A549 (cell line): ENCODE measurements around the gene OTUD6A. TPM values are rescaled to one million over a fixed set of nuclear protein-coding genes. Genes with fewer than 3 reads are reported as not detected.
"Not testable (repeated sequence)": the region's sequence is repeated elsewhere in the genome, so short reads cannot be mapped to it uniquely, and the experiment has no call there.

Source experiments
- ATAC-seq, 2 experiments: fragments of 200-7000 bp in 1 of 2; fragments of >200 bp in 1 of 2; cut with Nextera tagmentation in 1 of 2; cut with Tn5 transposase in 1 of 2; 3 replicates each; pipeline versions ENCODE4 v1.8.0 to v1.9.1; 2018 to 2020; ENCODE audit warnings: mild to moderate bottlenecking in 1 of 2, moderate library complexity in 1 of 2
- CTCF ChIA-PET: fragments of 300-600 bp; sonication (Branson Sonifier 250); formaldehyde crosslinking; extraction: SDS; loops from one replicate; lab custom pipeline; 2021; ENCODE audit warnings: antibody characterized with exemption, inconsistent platforms; lab: Yijun Ruan, JAX
- POLR2A ChIA-PET: fragments of 350-600 bp; formaldehyde crosslinking; extraction: SDS; loops from one replicate; lab custom pipeline; 2021; ENCODE audit warnings: antibody characterized with exemption, inconsistent platforms; lab: Yijun Ruan, JAX
- DNase-seq, 2 experiments: peaks; one replicate each; pipeline versions ENCODE4 v3.0.0 to v3.0.0-alpha.2; 2011 to 2016; ENCODE audit warnings: low read depth in 1 of 2, low spot score in 1 of 2
- FAIRE-seq: peaks from 2 replicates; lab custom pipeline; 2011; peaks lifted over from hg19 to GRCh38; lab: Jason Lieb, UNC
- H3K27ac ChIP-seq, 2 experiments: fragments of >200 bp; sonication (Bioruptor Twin); formaldehyde crosslinking; 3 replicates each; pipeline ENCODE4 v1.5.1; 2016 to 2017
- H3K4me1 ChIP-seq: fragments of >200 bp; sonication (Bioruptor Twin); formaldehyde crosslinking; 3 replicates; pipeline ENCODE4 v1.6.1; 2016
- H3K4me2 ChIP-seq: fragments of >200 bp; sonication (Bioruptor Twin); formaldehyde crosslinking; 3 replicates; pipeline ENCODE4 v1.6.1; 2016
- H3K4me3 ChIP-seq: fragments of >200 bp; sonication (Bioruptor Twin); formaldehyde crosslinking; 3 replicates; pipeline ENCODE4 v1.5.1; 2016
- H3K9me3 ChIP-seq: fragments of >200 bp; sonication (Bioruptor Twin); formaldehyde crosslinking; 3 replicates; pipeline ENCODE4 v1.6.1; 2016
- CHD2 ChIP-seq: fragments of 150-350 bp; IDR thresholded peaks from 2 replicates; pipeline ENCODE4 v1.6.1; 2014; ENCODE audit warnings: low read length; ENCODE audit not compliant: partially characterized antibody
- CTCF ChIP-seq: fragments of >200 bp; sonication (Bioruptor Twin); formaldehyde crosslinking; IDR thresholded peaks from 3 replicates; pipeline ENCODE4 v1.5.1; 2016
- EHF ChIP-seq: fragments of 250-450 bp; sonication (Bioruptor Pico); IDR thresholded peaks from 2 replicates; pipeline ENCODE4 v1.5.0; 2020; ENCODE audit warnings: mild to moderate bottlenecking
- EP300 ChIP-seq, 2 experiments: fragments of >200 bp; sonication (Bioruptor Twin); formaldehyde crosslinking; IDR thresholded peaks; 2 replicates in 1 of 2; 3 replicates in 1 of 2; pipeline ENCODE4 v1.6.1; 2016 to 2017
- ESRRA ChIP-seq: fragments of 150-350 bp; IDR thresholded peaks from 2 replicates; pipeline ENCODE4 v1.6.1; 2014; ENCODE audit warnings: mild to moderate bottlenecking, low read length, borderline replicate concordance
- FOSL2 ChIP-seq, 2 experiments: fragments of 450-650 bp in 1 of 2; fragments of >200 bp in 1 of 2; sonication (Bioruptor Twin) in 1 of 2; formaldehyde crosslinking; IDR thresholded peaks; 2 replicates each; pipeline versions ENCODE4 v1.5.0 to v1.6.1; 2016 to 2020; ENCODE audit warnings: mild to moderate bottlenecking in 1 of 2, moderate library complexity in 1 of 2
- HEYL ChIP-seq: fragments of 250-450 bp; sonication (Bioruptor Pico); IDR thresholded peaks from 2 replicates; pipeline ENCODE4 v1.8.0; 2021; ENCODE audit warnings: mild to moderate bottlenecking, moderate library complexity
- JUNB ChIP-seq: fragments of >200 bp; sonication (Bioruptor Twin); formaldehyde crosslinking; IDR thresholded peaks from 2 replicates; pipeline ENCODE4 v1.6.1; 2016
- KDM1A ChIP-seq: fragments of 200-600 bp; sonication (generic); IDR thresholded peaks from 2 replicates; pipeline ENCODE4 v1.6.1; 2016; ENCODE audit warnings: low read depth, mild to moderate bottlenecking
- NFE2L2 ChIP-seq: fragments of 150-350 bp; conservative IDR thresholded peaks from 2 replicates; pipeline ENCODE4 v1.6.1; 2014; ENCODE audit warnings: low read length
- RAD21 ChIP-seq, 2 experiments: fragments of >200 bp in 1 of 2; sonication (Bioruptor Twin) in 1 of 2; formaldehyde crosslinking in 1 of 2; IDR thresholded peaks in 1 of 2; conservative IDR thresholded peaks in 1 of 2; 2 replicates in 1 of 2; 3 replicates in 1 of 2; pipeline ENCODE4 v1.6.1; 2012 to 2018; ENCODE audit warnings: inconsistent platforms in 1 of 2
- RCOR1 ChIP-seq: fragments of 150-350 bp; IDR thresholded peaks from 2 replicates; pipeline ENCODE4 v1.6.1; 2014; ENCODE audit warnings: antibody characterized with exemption, low read length, low read depth
- WGBS: methylation state at CpG from one replicate; pipeline ENCODE4 v1.1.6; 2017; ENCODE audit errors: missing lambda C conversion rate; 5-methylcytosine and 5-hydroxymethylcytosine counted together
- polyA plus RNA-seq, 4 experiments: library from polyadenylated mRNA; depleted of rRNA in 3 of 4; stranded (reverse); fragments of >200 nt; fragmentation: RNase III in 1 of 4; extraction: RNeasy Plus Mini Kit Qiagen cat#74134 plus additional on column Dnase treatment in 1 of 4; gene quantifications; 2 replicates in 3 of 4; 3 replicates in 1 of 4; pipeline ENCODE4 v1.2.3, GENCODE V29; 2011 to 2017
- small RNA-seq, 6 experiments: library from RNA; depleted of rRNA; stranded (forward); fragments of <200 nt; gene quantifications; one replicate each; pipeline ENCODE3, GENCODE V24; 2012

The OTUD6A gene
- polyA plus RNA-seq, 2 of the 4 experiments (the other 2 are of a cell fraction) = not detected

DNA sequence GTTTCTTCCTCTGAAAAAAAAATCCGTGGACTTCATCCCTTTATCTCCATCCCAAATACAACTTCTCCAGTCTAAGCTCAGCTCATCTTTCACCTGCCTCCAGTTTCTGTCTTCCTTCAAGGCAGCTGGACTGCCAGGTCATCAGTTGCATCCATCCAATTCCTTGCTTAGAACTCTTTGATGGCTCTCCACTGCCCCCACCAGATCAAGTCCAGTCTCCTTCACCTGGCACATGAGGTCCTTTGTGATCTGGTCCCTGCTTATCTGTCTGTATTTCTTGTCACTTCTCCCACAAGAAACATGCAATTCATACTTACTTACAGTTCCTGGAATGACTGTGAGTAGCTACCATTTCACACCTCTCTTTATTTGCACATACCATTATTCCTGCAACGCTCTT, 33.8 kb downstream of the OTUD6A start:
- DNase-seq (peak in 1 of 2 experiments; percentile 37), ATAC-seq (peak; percentile 43 to 70; a peak in 2 of 6 replicates)
- Histone ChIP-seq H3K4me3 (no peak overlapping the region), H3K4me1 (no peaks in the 10 kb centered on the region)
- TF ChIP-seq RAD21 (conservative IDR thresholded peaks at IDR 0.05 in 1 of 2, IDR thresholded peaks at IDR 0.05 in 1 of 2) (peak; percentile 27 to 52; a peak in 4 of 5 replicates), CTCF (peak; percentile 16; the same call in 1 of the 3 replicates), ESRRA (no peak)
- TF ChIP-seq, all 56 proteins: peak for 2
- ChIA-PET CTCF (interaction anchor here (0.7 to 4.8 kb wide), 15 partner anchors 9 to 672 kb away, joined by 3 to 55 read pairs (median 8); partner anchors contain the start of gene IGBP1), POLR2A (no interaction called here)
- H3K27ac ChIP-seq = no peak overlapping the region
- H3K4me2 ChIP-seq = no peak overlapping the region
- FAIRE-seq = no peak
- WGBS = 20% methylated on average over 2 of the region's 2 CpGs
- no peaks in the 10 kb centered on the region for H3K9me3 ChIP-seq

DNA sequence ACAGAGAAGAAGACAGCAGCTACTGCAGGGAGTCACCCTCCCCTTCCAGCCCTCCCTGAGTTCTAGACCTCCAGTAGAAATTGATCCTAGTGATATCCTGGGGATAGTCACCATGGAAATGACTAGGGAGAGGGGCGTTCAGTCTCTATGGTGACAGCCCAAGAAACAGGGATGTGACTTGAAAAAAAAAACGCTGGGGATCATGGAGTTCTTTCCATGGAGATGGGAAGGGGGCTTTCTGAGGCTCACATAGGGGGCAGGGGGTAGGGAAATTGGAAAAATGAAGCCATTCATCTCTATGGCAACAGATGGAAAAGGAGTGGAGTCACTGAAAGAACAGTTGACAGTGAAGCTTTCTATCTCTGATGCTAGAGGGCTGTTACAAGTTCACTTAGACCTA, 43.0 kb downstream of the OTUD6A start:
- H3K4me3 ChIP-seq = no peak overlapping the region
- ChIA-PET CTCF (interaction anchor here (0.6 to 1.2 kb wide), 4 partner anchors 9 to 611 kb away, joined by 3 to 4 read pairs (median 3); partner anchors contain the start of gene IGBP1), POLR2A (interaction anchor here (0.8 kb wide), 1 partner anchor 28 kb away, joined by 3 read pairs; the partner anchor contains the start of gene IGBP1)
- DNase-seq = no peak
- H3K4me1 ChIP-seq = no peaks in the 10 kb centered on the region
- no peak overlapping the region for H3K27ac ChIP-seq
- FAIRE-seq = no peak
- no peak for ATAC-seq
- H3K4me2 ChIP-seq = no peak overlapping the region
- TF ChIP-seq EP300 (IDR thresholded peaks at IDR 0.05) = no peak
- no peak for TF ChIP-seq RCOR1
- no peak for TF ChIP-seq JUNB
- no peak for TF ChIP-seq EHF (CRISPR knock-in tag)
- TF ChIP-seq NFE2L2 = no peak
- no peak for TF ChIP-seq HEYL (CRISPR knock-in tag)
- no peak for TF ChIP-seq KDM1A
- TF ChIP-seq FOSL2 (IDR thresholded peaks at IDR 0.05) = no peak
- TF ChIP-seq FOSL2 (CRISPR knock-in tag; IDR thresholded peaks at IDR 0.05) = no peak
- TF ChIP-seq CHD2 = no peak
- WGBS = 0% methylated on average over 2 of the region's 2 CpGs
- no peaks in the 10 kb centered on the region for H3K9me3 ChIP-seq

DNA sequence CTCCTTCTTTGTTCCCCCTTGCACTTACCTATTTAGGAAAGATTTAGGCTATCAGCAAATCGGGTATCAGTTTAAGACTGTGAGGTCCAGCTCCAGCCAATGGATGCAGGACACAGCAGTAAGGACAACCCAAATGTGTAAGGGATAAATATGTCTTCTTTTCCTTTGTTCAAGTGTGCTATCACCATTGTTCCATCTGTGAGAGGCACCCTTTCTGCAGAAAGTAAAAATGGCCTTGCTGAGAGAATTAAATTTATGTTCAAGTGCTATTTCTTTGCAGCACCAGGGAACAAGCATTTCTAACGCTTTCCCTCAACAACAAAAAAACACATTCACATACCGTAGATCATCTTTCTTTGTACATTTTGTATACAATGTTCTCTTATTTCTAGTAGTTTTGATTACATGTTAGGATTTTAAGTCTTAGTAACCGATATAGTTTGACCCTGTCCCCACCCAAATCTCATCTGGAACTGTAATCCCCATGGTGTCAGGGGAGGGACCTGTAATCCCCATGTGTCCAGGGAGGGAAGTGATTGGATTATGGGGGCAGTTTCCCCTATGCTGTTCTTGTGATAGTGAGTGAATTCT, 49.3 kb downstream of the OTUD6A start:
- H3K4me2 ChIP-seq, DNase-seq, CTCF ChIA-PET, H3K4me1 ChIP-seq, POLR2A ChIA-PET, H3K27ac ChIP-seq, FAIRE-seq, ATAC-seq, H3K4me3 ChIP-seq: not testable (repeated sequence)
- peaks cover 12% of the 10 kb centered on the region; the same call in 1 of the 3 replicates for H3K9me3 ChIP-seq
- WGBS = 54% methylated on average over 4 of the region's 4 CpGs

Small RNAs within 50 kb of the gene (small RNA-seq; reads per million reads assigned to genes)
- gene MIR676 = 0 to 1.7 (median 0.39) reads per million in 6 experiments

Other genes with a start within 250 kb of the OTUD6A start
- not detected in 2 replicates for gene AWAT2, start 12.5 kb upstream of the OTUD6A start, polyA plus RNA-seq (2011; rRNA removed)
- not detected in 3 replicates for gene AWAT2, start 12.5 kb upstream of the OTUD6A start, polyA plus RNA-seq (2017; fragmentation: RNase III; extraction: RNeasy Plus Mini Kit Qiagen cat#74134 plus additional on column Dnase treatment)
- gene IGBP1, start 71.0 kb downstream of the OTUD6A start, polyA plus RNA-seq (2011; rRNA removed) = 103 and 106 TPM in 2 replicates
- 50.2 to 56.4 TPM (median 54.0 TPM) in 3 replicates for gene IGBP1, start 71.0 kb downstream of the OTUD6A start, polyA plus RNA-seq (2017; fragmentation: RNase III; extraction: RNeasy Plus Mini Kit Qiagen cat#74134 plus additional on column Dnase treatment)
- gene DGAT2L6, start 115.0 kb downstream of the OTUD6A start, polyA plus RNA-seq (2011; rRNA removed) = not detected in 2 replicates
- not detected in 3 replicates for gene DGAT2L6, start 115.0 kb downstream of the OTUD6A start, polyA plus RNA-seq (2017; fragmentation: RNase III; extraction: RNeasy Plus Mini Kit Qiagen cat#74134 plus additional on column Dnase treatment)
- not detected in 2 replicates for gene AWAT1, start 172.2 kb downstream of the OTUD6A start, polyA plus RNA-seq (2011; rRNA removed)
- gene AWAT1, start 172.2 kb downstream of the OTUD6A start, polyA plus RNA-seq (2017; fragmentation: RNase III; extraction: RNeasy Plus Mini Kit Qiagen cat#74134 plus additional on column Dnase treatment) = not detected in 3 replicates
- 0.06 and 0.19 TPM in 2 replicates for gene P2RY4, start 197.7 kb downstream of the OTUD6A start, polyA plus RNA-seq (2011; rRNA removed)
- not detected in 3 replicates for gene P2RY4, start 197.7 kb downstream of the OTUD6A start, polyA plus RNA-seq (2017; fragmentation: RNase III; extraction: RNeasy Plus Mini Kit Qiagen cat#74134 plus additional on column Dnase treatment)
- not detected in 2 replicates for gene ARR3, start 205.9 kb downstream of the OTUD6A start, polyA plus RNA-seq (2011; rRNA removed)
- gene ARR3, start 205.9 kb downstream of the OTUD6A start, polyA plus RNA-seq (2017; fragmentation: RNase III; extraction: RNeasy Plus Mini Kit Qiagen cat#74134 plus additional on column Dnase treatment) = not detected in 3 replicates
- not detected in 2 replicates for gene RAB41, start 219.7 kb downstream of the OTUD6A start, polyA plus RNA-seq (2011; rRNA removed)
- not detected in 3 replicates for gene RAB41, start 219.7 kb downstream of the OTUD6A start, polyA plus RNA-seq (2017; fragmentation: RNase III; extraction: RNeasy Plus Mini Kit Qiagen cat#74134 plus additional on column Dnase treatment)
- gene PDZD11, start 227.5 kb downstream of the OTUD6A start, polyA plus RNA-seq (2011; rRNA removed) = 133 and 159 TPM in 2 replicates
- gene PDZD11, start 227.5 kb downstream of the OTUD6A start, polyA plus RNA-seq (2017; fragmentation: RNase III; extraction: RNeasy Plus Mini Kit Qiagen cat#74134 plus additional on column Dnase treatment) = 78.5 to 86.5 TPM (median 83.4 TPM) in 3 replicates
- 34.5 and 46.6 TPM in 2 replicates for gene KIF4A, start 227.6 kb downstream of the OTUD6A start, polyA plus RNA-seq (2011; rRNA removed)
- gene KIF4A, start 227.6 kb downstream of the OTUD6A start, polyA plus RNA-seq (2017; fragmentation: RNase III; extraction: RNeasy Plus Mini Kit Qiagen cat#74134 plus additional on column Dnase treatment) = 26.5 to 29.1 TPM (median 27.9 TPM) in 3 replicates